IPS-11a (cell line): Measurements from ENCODE around the gene CCDC69.

Source experiments
- H3K4me3 ChIP-seq: one replicate; pipeline ENCODE4 v1.5.1; 2013; ENCODE audit warnings: low read depth, low read length, control low read depth

CCDC69 gene

GRCh38 chr5:151147033-151147432 is 76.9 kb downstream of the CCDC69 start:
- H3K4me3 ChIP-seq: no peak overlapping the region

DNA sequence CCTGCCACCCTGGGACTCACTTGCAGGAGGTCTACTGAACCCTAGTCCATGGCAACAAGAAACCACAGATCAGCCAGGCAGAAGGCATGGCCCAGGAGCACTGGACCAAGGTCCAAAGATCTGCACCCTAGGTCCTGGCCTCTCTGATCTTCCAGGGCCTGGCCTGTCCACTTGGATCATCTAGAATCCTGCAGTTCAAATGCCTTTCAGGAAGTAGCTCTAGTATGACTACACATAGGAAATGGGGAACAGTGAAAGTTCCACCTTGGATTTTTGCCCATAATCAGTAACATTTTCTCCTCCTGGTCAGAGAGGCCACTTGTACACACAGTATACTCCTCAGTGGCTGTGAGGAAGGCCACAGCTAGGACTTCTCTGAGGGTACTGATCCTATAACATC is 77.8 kb downstream of the CCDC69 start:
- H3K4me3 ChIP-seq: no peak overlapping the region

DNA sequence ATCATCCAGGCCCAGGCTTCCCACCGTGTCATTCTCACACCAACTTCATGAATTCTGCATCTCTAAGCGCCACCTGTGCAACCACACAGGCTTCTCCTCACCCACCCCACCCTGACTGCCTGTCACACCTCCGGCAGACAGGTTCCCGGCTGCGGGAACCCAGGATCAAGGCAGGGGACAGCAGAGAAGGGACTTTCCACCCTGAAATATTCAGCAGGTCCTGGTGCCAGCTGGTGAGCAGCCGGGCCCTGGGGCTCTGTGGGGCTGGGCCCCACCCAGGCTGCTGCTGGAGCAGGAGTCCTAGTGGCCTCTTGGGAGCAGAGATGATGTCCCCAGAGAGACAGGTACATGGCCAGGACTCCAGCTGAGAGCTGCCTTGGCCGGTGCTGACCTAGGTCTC is 79.0 kb downstream of the CCDC69 start:
- no peak overlapping the region for H3K4me3 ChIP-seq

GRCh38 chr5:151144275-151144674 is 79.6 kb downstream of the CCDC69 start:
- no peak overlapping the region for H3K4me3 ChIP-seq

- H3K4me3 ChIP-seq: no peak overlapping the region
These were observed 80.2 kb downstream of the CCDC69 start for GRCh38 chr5:151143645-151144044.

GRCh38 chr5:151142933-151143332 is 81.0 kb downstream of the CCDC69 start:
- H3K4me3 ChIP-seq: no peak overlapping the region

- no peak overlapping the region for H3K4me3 ChIP-seq
These were observed 82.4 kb downstream of the CCDC69 start for GRCh38 chr5:151141535-151141934.

DNA sequence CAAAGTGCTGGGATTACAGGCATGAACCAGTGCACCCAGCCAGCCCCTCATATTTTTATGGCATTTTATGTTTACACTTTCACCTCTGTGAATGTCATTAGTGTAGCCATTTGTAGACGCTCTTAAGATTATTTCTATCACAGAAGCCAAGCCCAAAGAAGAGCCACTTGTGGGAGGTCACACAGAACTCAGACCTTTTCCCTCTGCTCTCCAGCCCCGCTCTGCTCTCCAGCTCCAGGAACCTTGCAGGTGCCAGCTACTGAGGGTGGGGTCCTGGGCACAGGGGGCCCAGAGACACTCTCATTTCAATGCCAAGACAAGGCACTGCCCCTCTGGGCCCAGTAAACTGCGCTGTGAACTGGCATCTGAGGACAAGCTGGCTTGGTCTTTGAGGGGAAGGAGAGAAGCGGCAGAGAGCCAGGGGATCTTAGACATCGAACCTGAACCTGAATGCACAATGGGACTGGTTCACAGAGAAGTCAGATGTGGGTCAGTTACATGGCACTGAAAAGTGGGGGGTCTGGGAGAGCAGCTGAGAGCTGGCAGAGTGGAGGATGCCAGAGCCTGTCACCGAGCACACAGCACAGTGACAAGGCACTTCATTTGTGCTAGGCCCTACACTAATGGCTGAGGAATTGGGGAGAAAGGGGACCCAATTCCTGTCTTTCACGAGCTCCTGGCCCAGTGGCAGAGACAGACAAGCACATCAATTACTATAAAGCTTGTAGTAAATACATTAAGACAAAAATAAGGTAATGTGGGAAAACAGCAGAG is 83.0 kb downstream of the CCDC69 start:
- no peak overlapping the region for H3K4me3 ChIP-seq

GRCh38 chr5:151139646-151140045 is 84.2 kb downstream of the CCDC69 start:
- H3K4me3 ChIP-seq: no peak overlapping the region

DNA sequence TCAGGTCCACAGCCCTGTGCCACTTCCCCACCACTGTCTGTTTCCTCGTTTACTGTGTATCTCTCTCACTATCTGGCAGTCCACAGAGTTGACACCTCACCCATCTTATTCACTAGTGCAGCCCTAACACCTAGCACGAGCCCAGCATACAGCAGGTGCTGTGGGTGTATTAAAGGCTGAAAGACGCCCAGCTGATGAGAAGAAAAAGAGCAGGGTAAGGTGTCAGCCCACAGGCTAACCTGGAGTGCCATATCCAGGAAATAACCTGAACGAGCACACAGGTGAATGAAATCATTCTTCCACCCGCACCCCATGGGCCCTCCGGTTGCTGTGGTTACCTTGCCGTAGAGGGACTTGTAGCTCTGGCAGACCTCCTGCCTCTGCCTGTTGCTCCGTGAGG is 84.9 kb downstream of the CCDC69 start:
- H3K4me3 ChIP-seq: no peak overlapping the region

- no peak overlapping the region for H3K4me3 ChIP-seq
These were observed 85.8 kb downstream of the CCDC69 start for GRCh38 chr5:151138114-151138513.

DNA sequence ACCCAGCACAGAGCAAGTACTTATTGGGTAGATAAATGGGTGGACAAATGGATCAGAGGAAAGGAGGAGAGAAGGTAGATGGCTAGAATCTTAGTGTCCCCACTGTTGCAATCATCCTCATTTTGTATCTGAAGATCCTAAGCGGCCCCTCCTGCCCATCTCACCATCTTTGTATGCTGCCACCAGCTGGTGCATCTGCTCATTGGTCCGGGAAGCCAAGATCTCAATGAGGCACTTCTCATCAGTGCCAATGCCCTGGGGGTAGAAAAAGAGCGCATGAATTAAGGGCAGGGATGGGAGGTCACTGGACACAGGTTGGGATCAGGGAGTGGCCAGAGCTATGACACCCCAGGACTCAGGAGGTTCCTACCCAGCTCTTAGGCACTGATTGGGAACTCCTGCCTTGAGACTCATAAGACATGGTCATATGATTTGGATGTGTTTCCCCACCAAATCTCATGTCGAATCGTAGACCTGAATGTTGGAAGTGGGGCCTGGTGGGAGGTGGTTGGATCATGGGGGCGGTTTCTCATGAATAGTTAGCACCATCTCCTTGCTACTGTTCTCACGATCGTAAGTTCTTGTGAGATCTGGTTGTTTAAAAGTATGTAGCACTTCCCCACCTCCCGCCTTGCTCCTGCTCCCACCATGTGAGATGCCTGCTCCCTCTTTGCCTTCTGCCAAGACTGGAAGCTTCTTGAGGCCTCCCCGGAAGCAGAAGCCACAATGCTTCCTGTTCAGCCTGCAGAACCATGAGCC is 86.6 kb downstream of the CCDC69 start:
- H3K4me3 ChIP-seq: no peak overlapping the region

GRCh38 chr5:151134228-151134627 is 89.7 kb downstream of the CCDC69 start:
- H3K4me3 ChIP-seq: no peak overlapping the region

- H3K4me3 ChIP-seq: no peak overlapping the region
These were observed 90.9 kb downstream of the CCDC69 start for GRCh38 chr5:151132963-151133362.
